Measurements from ENCODE around the gene CRYBA2. TPM values are rescaled to one million over a fixed set of nuclear protein-coding genes. Genes with fewer than 3 reads are reported as not detected.

CRYBA2 gene
- total RNA-seq, 1 donor = not detected

DNA sequence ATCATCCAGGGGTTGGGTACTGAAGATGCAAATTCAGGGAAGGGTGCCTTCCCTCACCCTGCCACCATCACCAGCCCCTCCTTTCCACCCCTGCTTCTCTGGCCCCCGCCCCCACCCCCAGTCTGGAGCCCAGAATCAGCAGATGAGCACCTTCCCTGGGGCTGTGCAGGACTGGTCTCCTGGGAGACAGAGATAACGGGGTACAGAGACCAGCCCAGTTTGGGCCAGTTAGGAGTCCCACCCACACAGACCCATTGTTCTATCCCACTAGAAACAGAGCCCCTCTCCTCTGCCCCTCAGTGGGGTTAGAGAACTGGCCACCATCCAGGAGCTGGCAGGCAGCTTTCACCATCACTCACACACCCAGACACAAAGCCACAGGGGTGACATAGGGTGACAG is 4.5 kb upstream of the CRYBA2 start:
- Histone ChIP-seq H3K79me2 (ENCODE audit: insufficient read depth, low read length) (no peaks in the 10 kb centered on the region), H3K4me3 (ENCODE audit: insufficient read depth, low read length) (no peak overlapping the region), H3K27me3 (ENCODE audit: insufficient read depth, low read length) (peaks cover 68% of the 10 kb centered on the region), H3K4me2 (ENCODE audit: insufficient read depth, low read length) (no peak overlapping the region), H3K27ac (ENCODE audit: low read depth, low read length) (no peak overlapping the region), H4K20me1 (ENCODE audit: insufficient read depth, low read length) (peaks cover 7% of the 10 kb centered on the region), H3K4me1 (ENCODE audit: insufficient read depth, low read length) (peaks cover 6% of the 10 kb centered on the region), H2AFZ (ENCODE audit: low read length) (no peak overlapping the region), H3K9me3 (ENCODE audit: low read depth, low read length) (no peaks in the 10 kb centered on the region), H3K36me3 (ENCODE audit: insufficient read depth, low read length) (no peaks in the 10 kb centered on the region)
- TF ChIP-seq, protein P1, sequence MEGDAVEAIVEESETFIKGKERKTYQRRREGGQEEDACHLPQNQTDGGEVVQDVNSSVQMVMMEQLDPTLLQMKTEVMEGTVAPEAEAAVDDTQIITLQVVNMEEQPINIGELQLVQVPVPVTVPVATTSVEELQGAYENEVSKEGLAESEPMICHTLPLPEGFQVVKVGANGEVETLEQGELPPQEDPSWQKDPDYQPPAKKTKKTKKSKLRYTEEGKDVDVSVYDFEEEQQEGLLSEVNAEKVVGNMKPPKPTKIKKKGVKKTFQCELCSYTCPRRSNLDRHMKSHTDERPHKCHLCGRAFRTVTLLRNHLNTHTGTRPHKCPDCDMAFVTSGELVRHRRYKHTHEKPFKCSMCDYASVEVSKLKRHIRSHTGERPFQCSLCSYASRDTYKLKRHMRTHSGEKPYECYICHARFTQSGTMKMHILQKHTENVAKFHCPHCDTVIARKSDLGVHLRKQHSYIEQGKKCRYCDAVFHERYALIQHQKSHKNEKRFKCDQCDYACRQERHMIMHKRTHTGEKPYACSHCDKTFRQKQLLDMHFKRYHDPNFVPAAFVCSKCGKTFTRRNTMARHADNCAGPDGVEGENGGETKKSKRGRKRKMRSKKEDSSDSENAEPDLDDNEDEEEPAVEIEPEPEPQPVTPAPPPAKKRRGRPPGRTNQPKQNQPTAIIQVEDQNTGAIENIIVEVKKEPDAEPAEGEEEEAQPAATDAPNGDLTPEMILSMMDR (IDR thresholded peaks at IDR 0.05; ENCODE audit: extremely low read depth, low read depth, low read length) = no peak
- DNase-seq (ENCODE audit: insufficient read length, low spot score, missing footprints) = peak; percentile 66

DNA sequence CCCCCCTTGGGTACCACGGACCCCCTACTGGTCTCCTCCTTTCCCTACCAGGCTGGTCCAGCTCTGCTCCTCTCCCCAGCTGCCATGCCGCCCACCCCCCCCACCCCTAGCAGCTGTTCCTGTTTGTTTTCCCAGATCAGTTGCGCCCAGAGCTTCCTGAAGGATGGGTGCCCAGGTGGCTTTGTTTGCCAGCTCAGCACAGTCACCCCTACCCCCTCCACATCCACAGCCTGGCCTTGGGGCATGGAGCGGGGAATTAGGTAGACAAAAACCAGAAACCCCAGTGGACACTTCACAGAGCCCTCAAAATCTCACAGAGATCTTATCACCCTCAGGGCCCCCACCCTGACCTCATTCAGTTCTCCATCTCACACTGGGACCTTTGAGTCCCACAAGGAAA is 3.7 kb upstream of the CRYBA2 start:
- no peak overlapping the region for H3K4me2 ChIP-seq (ENCODE audit: insufficient read depth, low read length)
- no peaks in the 10 kb centered on the region for H3K79me2 ChIP-seq (ENCODE audit: insufficient read depth, low read length)
- TF ChIP-seq, protein P1 (IDR thresholded peaks at IDR 0.05; ENCODE audit: extremely low read depth, low read depth, low read length) = no peak
- H3K9me3 ChIP-seq (ENCODE audit: low read depth, low read length) = no peaks in the 10 kb centered on the region
- peaks cover 7% of the 10 kb centered on the region for H4K20me1 ChIP-seq (ENCODE audit: insufficient read depth, low read length)
- H2AFZ ChIP-seq (ENCODE audit: low read length) = no peak overlapping the region
- DNase-seq (ENCODE audit: insufficient read length, low spot score, missing footprints) = peak; percentile 83
- H3K27me3 ChIP-seq (ENCODE audit: insufficient read depth, low read length) = peaks cover 68% of the 10 kb centered on the region
- H3K4me1 ChIP-seq (ENCODE audit: insufficient read depth, low read length) = peaks cover 6% of the 10 kb centered on the region
- H3K27ac ChIP-seq (ENCODE audit: low read depth, low read length) = no peak overlapping the region
- H3K36me3 ChIP-seq (ENCODE audit: insufficient read depth, low read length) = no peaks in the 10 kb centered on the region
- no peak overlapping the region for H3K4me3 ChIP-seq (ENCODE audit: insufficient read depth, low read length)

- Histone ChIP-seq H3K27ac (ENCODE audit: low read depth, low read length) (no peak overlapping the region), H3K27me3 (ENCODE audit: insufficient read depth, low read length) (peaks cover 68% of the 10 kb centered on the region), H3K4me2 (ENCODE audit: insufficient read depth, low read length) (peak overlapping the region; percentile 78), H3K79me2 (ENCODE audit: insufficient read depth, low read length) (no peaks in the 10 kb centered on the region), H3K36me3 (ENCODE audit: insufficient read depth, low read length) (no peaks in the 10 kb centered on the region), H3K4me3 (ENCODE audit: insufficient read depth, low read length) (peak overlapping the region; percentile 60), H3K9me3 (ENCODE audit: low read depth, low read length) (no peaks in the 10 kb centered on the region), H4K20me1 (ENCODE audit: insufficient read depth, low read length) (peaks cover 7% of the 10 kb centered on the region), H3K4me1 (ENCODE audit: insufficient read depth, low read length) (peaks cover 6% of the 10 kb centered on the region), H2AFZ (ENCODE audit: low read length) (peak overlapping the region; percentile 38)
- DNase-seq (ENCODE audit: insufficient read length, low spot score, missing footprints) = peak; percentile 100
- TF ChIP-seq, protein P1 (IDR thresholded peaks at IDR 0.05; ENCODE audit: extremely low read depth, low read depth, low read length) = peak; percentile 75
These were observed 2.9 kb upstream of the CRYBA2 start for GRCh38 chr2:218995972-218996711.

DNA sequence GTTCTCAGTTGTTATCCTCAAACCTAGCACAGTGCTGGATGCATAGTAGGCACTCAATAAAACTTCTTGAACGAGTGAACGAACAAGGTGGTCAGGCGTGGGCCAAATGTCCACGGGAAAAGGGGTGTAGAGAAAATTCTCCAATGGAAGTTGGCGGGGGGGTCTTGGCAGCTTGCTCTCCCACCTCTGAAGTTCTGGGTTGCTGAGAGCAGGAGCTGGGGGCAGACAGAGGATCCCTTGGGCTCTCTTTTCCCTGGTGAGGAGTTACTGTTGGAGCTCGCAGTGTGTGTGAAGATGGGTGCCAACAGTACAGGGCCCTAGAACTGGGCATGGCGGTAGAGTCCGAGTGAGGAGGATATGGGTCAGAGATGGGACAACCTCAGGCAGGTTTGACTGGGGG is 2.3 kb upstream of the CRYBA2 start:
- Histone ChIP-seq H3K4me2 (ENCODE audit: insufficient read depth, low read length) (no peak overlapping the region), H3K36me3 (ENCODE audit: insufficient read depth, low read length) (no peaks in the 10 kb centered on the region), H4K20me1 (ENCODE audit: insufficient read depth, low read length) (peaks cover 7% of the 10 kb centered on the region), H3K79me2 (ENCODE audit: insufficient read depth, low read length) (no peaks in the 10 kb centered on the region), H3K9me3 (ENCODE audit: low read depth, low read length) (no peaks in the 10 kb centered on the region), H3K4me1 (ENCODE audit: insufficient read depth, low read length) (peaks cover 6% of the 10 kb centered on the region), H3K4me3 (ENCODE audit: insufficient read depth, low read length) (no peak overlapping the region), H3K27me3 (ENCODE audit: insufficient read depth, low read length) (peaks cover 68% of the 10 kb centered on the region), H2AFZ (ENCODE audit: low read length) (no peak overlapping the region), H3K27ac (ENCODE audit: low read depth, low read length) (no peak overlapping the region)
- no peak for DNase-seq (ENCODE audit: insufficient read length, low spot score, missing footprints)
- TF ChIP-seq, protein P1 (IDR thresholded peaks at IDR 0.05; ENCODE audit: extremely low read depth, low read depth, low read length) = no peak
